ENCODE data around the gene MLF2.

Gene MLF2

DNA sequence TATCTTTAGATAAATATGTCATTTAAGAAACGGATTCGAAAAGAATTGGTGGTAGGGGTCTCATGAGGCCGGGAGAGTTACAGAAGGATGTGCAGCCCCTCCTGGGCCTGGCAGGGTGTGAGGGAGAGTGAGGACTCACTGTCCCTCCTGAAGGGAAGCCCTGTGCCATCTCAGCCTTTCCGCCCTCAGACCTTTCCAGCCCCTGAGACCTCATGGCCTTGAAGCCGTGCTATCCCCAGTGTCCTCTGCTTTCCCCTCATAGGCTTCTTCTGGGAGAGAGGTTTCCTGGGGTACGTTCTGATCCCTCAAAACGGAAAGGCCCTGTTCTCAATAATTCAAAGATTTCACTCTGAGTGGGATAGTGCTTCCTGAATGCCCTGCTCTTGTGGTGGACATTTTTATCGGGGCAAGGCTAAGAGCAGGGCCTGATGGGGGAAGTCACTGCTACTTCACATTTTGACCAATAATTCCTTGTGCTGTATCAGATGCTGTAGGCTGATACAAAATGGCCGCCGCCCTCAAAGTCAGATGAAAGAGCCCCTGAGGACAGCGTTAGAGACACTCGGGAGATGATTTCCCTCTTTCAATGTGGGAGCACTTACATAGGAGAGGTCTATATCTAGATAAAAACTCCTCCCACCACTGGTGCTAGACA, 37.7 kb upstream of the MLF2 start:
- DNase-seq (ENCODE audit: low spot score), result no peak
- TF ChIP-seq, protein P1, sequence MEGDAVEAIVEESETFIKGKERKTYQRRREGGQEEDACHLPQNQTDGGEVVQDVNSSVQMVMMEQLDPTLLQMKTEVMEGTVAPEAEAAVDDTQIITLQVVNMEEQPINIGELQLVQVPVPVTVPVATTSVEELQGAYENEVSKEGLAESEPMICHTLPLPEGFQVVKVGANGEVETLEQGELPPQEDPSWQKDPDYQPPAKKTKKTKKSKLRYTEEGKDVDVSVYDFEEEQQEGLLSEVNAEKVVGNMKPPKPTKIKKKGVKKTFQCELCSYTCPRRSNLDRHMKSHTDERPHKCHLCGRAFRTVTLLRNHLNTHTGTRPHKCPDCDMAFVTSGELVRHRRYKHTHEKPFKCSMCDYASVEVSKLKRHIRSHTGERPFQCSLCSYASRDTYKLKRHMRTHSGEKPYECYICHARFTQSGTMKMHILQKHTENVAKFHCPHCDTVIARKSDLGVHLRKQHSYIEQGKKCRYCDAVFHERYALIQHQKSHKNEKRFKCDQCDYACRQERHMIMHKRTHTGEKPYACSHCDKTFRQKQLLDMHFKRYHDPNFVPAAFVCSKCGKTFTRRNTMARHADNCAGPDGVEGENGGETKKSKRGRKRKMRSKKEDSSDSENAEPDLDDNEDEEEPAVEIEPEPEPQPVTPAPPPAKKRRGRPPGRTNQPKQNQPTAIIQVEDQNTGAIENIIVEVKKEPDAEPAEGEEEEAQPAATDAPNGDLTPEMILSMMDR (conservative IDR thresholded peaks at IDR 0.05; ENCODE audit: low read depth), result no peak
- POLR2A ChIA-PET (ENCODE audit: low non-redundant PET), result no interaction called here
- H3K27ac ChIP-seq, result no peak overlapping the region
- CTCF ChIA-PET, result interaction anchor here (0.6 kb wide), 1 partner anchor 13 kb away, joined by 4 read pairs; no protein-coding TSS in a partner anchor

DNA sequence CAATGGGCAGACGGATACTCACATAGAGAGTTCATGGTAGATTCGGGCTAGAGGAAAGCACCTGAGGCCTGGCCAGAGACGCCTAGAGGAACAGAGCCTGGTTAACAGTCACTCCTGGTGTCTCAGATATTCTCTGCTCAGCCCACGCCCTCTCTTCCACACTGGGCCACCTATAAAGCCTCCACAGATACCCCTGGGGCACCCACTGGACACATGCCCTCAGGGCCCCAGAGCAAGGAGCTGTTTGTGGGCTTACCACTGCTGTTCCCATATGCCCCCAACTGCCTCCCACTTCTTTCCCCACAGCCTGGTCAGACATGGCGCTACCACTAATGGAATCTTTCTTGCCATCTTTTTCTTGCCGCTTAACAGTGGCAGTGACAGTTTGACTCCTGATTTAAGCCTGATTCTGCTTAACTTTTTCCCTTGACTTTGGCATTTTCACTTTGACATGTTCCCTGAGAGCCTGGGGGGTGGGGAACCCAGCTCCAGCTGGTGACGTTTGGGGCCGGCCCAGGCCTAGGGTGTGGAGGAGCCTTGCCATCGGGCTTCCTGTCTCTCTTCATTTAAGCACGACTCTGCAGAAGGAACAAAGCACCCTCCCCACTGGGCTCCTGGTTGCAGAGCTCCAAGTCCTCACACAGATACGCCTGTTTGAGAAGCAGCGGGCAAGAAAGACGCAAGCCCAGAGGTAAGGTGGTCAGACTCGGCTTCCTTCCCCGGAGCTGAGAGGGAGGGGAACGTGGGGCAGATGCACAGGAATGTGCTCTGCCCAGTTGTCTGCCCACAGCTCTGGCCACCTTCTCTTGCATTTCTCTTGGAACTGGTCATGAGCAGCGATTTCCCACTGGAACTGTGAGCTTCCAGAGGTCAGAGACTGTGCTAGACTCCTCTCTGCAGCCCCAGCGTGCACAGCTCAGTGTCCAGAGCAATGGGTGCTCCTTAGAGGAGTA, 36.3 kb upstream of the MLF2 start, which contains the start of gene CD4:
CD4 (plus strand) TSS at position 557 of the 953 bp plus-strand sequence. CDS start 10,611 bp downstream, outside the sequence.
- POLR2A ChIA-PET (ENCODE audit: low non-redundant PET), result interaction anchor here (0.6 kb wide), 1 partner anchor 97 kb away, joined by 3 read pairs; no protein-coding TSS in a partner anchor
- no peak within 1 kb of the TSS for H3K27ac ChIP-seq
- no peak for DNase-seq (ENCODE audit: low spot score)
- CTCF ChIA-PET, result interaction anchor here (1.0 kb wide), 1 partner anchor 22 kb away, joined by 3 read pairs; no protein-coding TSS in a partner anchor
- TF ChIP-seq, protein P1 (conservative IDR thresholded peaks at IDR 0.05; ENCODE audit: low read depth), result no peak

DNA sequence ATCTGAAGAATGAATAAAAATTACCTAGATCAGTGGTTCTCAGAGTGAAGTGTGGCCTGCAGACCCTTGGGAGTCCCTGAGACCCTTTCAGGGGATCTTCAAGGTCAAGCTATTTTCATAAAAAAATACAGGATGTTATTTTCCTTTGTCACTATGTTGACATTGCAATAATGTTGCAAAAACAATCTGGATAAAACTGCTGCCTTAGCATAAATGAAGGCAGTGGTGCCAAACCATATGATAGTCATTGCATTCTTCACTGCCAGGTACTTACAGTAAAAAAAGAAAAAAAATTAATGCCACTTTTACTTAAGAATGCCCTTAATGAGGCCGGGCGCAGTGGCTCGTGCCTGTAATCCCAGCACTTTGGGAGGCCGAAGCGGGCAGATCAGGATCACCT, 34.4 kb upstream of the MLF2 start:
- TF ChIP-seq, protein P1 (conservative IDR thresholded peaks at IDR 0.05; ENCODE audit: low read depth), result no peak
- ChIA-PET CTCF (no interaction called here), POLR2A (ENCODE audit: low non-redundant PET) (no interaction called here)
- H3K27ac ChIP-seq, result no peak overlapping the region
- DNase-seq (ENCODE audit: low spot score), result no peak

GRCh38 chr12:6786416-6787094, 33.6 kb upstream of the MLF2 start:
- H3K27ac ChIP-seq, result no peak overlapping the region
- TF ChIP-seq, protein P1 (conservative IDR thresholded peaks at IDR 0.05; ENCODE audit: low read depth), result no peak
- DNase-seq (ENCODE audit: low spot score), result no peak
- POLR2A ChIA-PET (ENCODE audit: low non-redundant PET), result no interaction called here
- CTCF ChIA-PET, result interaction anchor here (0.6 kb wide), 1 partner anchor 11 kb away, joined by 4 read pairs; no protein-coding TSS in a partner anchor

GRCh38 chr12:6784761-6785160, 31.8 kb upstream of the MLF2 start:
- TF ChIP-seq, protein P1 (conservative IDR thresholded peaks at IDR 0.05; ENCODE audit: low read depth), result no peak
- no peak for DNase-seq (ENCODE audit: low spot score)
- no peak overlapping the region for H3K27ac ChIP-seq
- POLR2A ChIA-PET (ENCODE audit: low non-redundant PET), result no interaction called here
- CTCF ChIA-PET, result interaction anchor here (1.2 kb wide), 1 partner anchor 32 kb away, joined by 4 read pairs; the partner anchor contains the start of gene MLF2

DNA sequence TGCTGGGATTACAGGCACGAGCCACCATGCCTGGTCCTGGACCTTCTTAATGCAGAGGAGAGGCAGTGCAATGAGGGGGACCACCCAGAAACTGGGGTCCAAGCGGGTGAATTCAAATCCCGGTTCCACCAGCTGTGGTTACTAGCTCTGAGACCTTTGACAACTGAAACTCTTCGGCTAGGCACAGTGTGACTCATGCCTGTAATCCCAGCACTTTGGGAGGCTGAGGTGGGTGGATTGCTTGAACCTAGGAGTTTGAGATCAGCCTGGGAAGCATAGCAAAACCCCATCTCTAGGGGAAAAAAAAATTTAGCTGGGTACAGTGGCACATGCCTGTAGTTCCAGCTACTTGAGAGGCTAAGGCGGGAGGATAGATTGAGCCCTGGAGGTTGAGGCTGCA, 31.4 kb upstream of the MLF2 start:
- H3K27ac ChIP-seq, result no peak overlapping the region
- ChIA-PET POLR2A (ENCODE audit: low non-redundant PET) (interaction anchor here (0.6 kb wide), 1 partner anchor 135 kb away, joined by 3 read pairs; no protein-coding TSS in a partner anchor), CTCF (no interaction called here)
- TF ChIP-seq, protein P1 (conservative IDR thresholded peaks at IDR 0.05; ENCODE audit: low read depth), result no peak
- DNase-seq (ENCODE audit: low spot score), result no peak

Data from RWPE1 (cell line).